Keratinocyte (primary cell): ENCODE results near the gene RBPJ.

Source experiments
- CTCF ChIP-seq, 3 experiments: IDR thresholded peaks in 1 of 3; conservative IDR thresholded peaks in 1 of 3; optimal IDR thresholded peaks in 1 of 3; 2 replicates in 2 of 3; 3 replicates in 1 of 3; pipeline versions ENCODE3 to v1.5.1; 2011; ENCODE audit warnings: low read length in 3 of 3, mild to moderate bottlenecking in 3 of 3, moderate library complexity in 2 of 3, control low read depth in 1 of 3, inconsistent platforms in 1 of 3; ENCODE audit not compliant: insufficient read depth in 2 of 3; ENCODE audit errors: extremely low read depth in 1 of 3
- EZH2 ChIP-seq: IDR thresholded peaks from one replicate; pipeline ENCODE4 v1.6.1; 2012; ENCODE audit warnings: inconsistent platforms, mild to moderate bottlenecking, low read length, moderate library complexity

DNA sequence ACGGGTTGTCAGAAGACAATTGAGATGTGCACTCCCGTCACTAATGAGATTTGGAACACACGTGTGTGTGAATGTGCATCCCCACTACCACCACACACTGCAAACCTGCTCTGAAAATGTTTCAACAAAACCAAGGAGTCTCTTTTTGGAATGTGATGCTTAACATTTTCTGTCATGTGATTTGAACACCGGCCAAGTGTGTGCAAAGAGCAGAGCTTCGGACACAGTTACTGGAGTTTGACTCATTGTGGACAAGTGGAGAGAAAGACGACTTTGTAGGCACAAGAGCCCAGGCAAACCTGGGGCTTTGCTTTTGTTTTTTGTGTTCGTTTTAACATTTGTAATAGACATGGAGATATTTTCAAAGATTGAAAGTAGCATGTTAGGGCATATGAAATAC is 120.3 kb downstream of the RBPJ start:
- TF ChIP-seq CTCF (optimal IDR thresholded peaks at IDR 0.05 in 1 of 3, IDR thresholded peaks at IDR 0.05 in 1 of 3, conservative IDR thresholded peaks at IDR 0.05 in 1 of 3; ENCODE audit: extremely low read depth in 1 of 3, insufficient read depth in 2 of 3, low read length in 3 of 3) (no peak), EZH2 (no peak)
